AG04449 (cell line): ENCODE measurements around the gene RPS17.
A peak's percentile ranks its signal among the peaks of the same experiment; 100 is the strongest.

Experiments used
- CTCF ChIA-PET: fragments of 350-600 bp; formaldehyde crosslinking; extraction: SDS; loops from one replicate; lab custom pipeline; 2021; ENCODE audit warnings: antibody characterized with exemption; lab: Yijun Ruan, JAX
- POLR2A ChIA-PET: fragments of 400-600, 350-600 bp; formaldehyde crosslinking; extraction: SDS; loops from one replicate; lab custom pipeline; 2020; ENCODE audit warnings: antibody characterized with exemption, inconsistent platforms; lab: Yijun Ruan, JAX
- DNase-seq: peaks from one replicate; pipeline ENCODE4 v3.0.0-alpha.2; 2010; ENCODE audit warnings: low read depth, low spot score
- H3K4me3 ChIP-seq: 2 replicates; pipeline ENCODE4 v1.5.1; 2011; ENCODE audit warnings: low read depth, mild to moderate bottlenecking, control low read depth, low read length
- CTCF ChIP-seq: IDR thresholded peaks from one replicate; pipeline ENCODE4 v1.5.1; 2011; ENCODE audit warnings: mild to moderate bottlenecking, moderate library complexity, low read length, control low read depth, inconsistent platforms; ENCODE audit not compliant: insufficient read depth; ENCODE audit errors: missing control alignments

RPS17 gene

DNA sequence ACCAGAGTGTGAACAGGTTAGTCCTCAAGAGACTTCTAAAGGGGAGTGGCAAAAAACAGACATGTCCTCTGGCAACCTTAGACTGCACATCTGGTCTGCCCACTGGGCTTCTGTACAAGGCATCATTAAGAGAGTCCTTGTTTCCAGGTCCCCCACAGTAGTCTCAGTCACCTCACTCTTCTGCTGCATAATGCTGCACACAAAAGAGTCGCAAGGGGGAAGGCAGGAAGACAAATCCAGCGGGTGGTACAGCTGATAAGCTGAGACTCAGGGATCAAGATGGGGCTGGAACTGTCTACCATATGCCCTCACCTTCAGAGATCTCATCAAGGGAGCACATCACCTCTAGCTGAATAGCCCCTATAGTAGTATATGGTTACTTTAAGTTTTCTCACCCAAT, 27.4 kb upstream of the RPS17 start:
- DNase-seq, result no peak
- POLR2A ChIA-PET, result no interaction called here

GRCh38 chr15:82566690-82567089, 26.4 kb upstream of the RPS17 start:
- ChIA-PET POLR2A (interaction anchor here (0.9 to 1.1 kb wide), 2 partner anchors 24 to 27 kb away, joined by 4 to 7 read pairs; partner anchors contain the start of gene RPS17), CTCF (interaction anchor here (1.3 to 3.9 kb wide), 2 partner anchors 26 to 433 kb away, joined by 4 to 25 read pairs; partner anchors contain the start of gene RPS17)
- TF ChIP-seq CTCF, result no peak
- peak; percentile 71 for DNase-seq
- H3K4me3 ChIP-seq, result no peak overlapping the region; the same call in 1 of the 2 replicates

More for the DNA sequence above, 27.4 kb upstream of the RPS17 start:
- H3K4me3 ChIP-seq, result no peak overlapping the region
- CTCF ChIA-PET, result interaction anchor here (3.9 kb wide), 1 partner anchor 27 kb away, joined by 25 read pairs; the partner anchor contains the start of gene RPS17
- no peak for TF ChIP-seq CTCF

- ChIA-PET CTCF (interaction anchor here (1.0 to 2.0 kb wide), 4 partner anchors 13 to 442 kb away, joined by 4 to 7 read pairs (median 6); partner anchors contain the start of gene RPS17), POLR2A (no interaction called here)
- no peak for TF ChIP-seq CTCF
- DNase-seq, result no peak
- no peak overlapping the region for H3K4me3 ChIP-seq
These were observed 18.2 kb upstream of the RPS17 start for GRCh38 chr15:82558502-82558901.

DNA sequence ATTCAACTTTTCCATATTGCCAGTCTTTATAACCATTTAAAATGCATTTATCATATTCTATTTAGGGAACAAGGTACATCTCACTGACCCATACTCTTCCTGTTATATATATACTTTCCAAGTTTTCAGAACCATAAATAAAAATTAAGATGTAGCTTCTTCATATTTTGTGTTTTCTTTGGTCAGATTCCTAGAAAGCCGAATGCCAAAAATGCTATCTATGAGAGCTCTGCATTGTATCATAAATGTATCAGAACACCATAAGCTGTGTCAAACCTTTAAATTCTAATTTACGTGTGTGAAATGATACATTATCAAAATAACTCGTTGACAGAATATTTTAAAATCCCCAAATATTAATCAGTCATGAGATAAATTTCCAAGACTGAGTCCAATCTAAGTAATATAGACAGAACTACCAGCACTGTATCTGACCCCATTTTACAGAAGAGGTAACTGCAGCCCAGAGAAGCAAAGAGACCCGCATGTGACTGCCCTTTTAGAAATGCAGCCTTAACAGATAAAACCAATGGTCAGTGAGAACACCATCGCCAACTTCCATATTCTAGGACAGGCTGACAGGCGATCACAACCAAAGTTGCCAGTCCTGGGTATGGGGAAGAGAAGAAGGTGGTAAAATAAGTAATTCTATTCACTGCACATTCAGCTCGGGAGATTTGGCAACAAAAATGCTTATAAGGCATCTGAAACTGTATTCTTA, 16.2 kb upstream of the RPS17 start:
- TF ChIP-seq CTCF, result no peak
- no peak for DNase-seq
- ChIA-PET CTCF (interaction anchor here (3.5 kb wide), 1 partner anchor 16 kb away, joined by 15 read pairs; the partner anchor contains the start of gene RPS17), POLR2A (no interaction called here)
- H3K4me3 ChIP-seq, result no peak overlapping the region

DNA sequence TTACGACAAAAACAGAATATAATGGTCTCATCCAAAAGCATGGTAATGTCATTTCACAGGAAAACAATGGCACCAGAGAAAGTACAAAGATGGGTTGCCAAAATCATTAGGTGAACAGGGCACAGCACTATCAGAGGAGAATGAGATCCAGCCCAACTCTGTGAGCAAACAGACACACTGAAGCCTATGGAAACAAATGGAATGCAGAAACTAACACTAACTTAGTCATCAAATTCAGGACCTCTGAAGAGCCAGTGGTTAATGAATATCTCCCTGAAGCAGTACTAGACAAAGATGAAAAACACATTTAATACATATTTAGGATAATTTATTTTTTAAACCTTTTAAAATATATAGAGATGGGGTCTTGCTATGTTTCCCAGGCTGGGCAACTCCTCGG, 14.6 kb upstream of the RPS17 start:
- H3K4me3 ChIP-seq, result no peak overlapping the region
- ChIA-PET POLR2A (interaction anchor here (1.0 kb wide), 1 partner anchor 14 kb away, joined by 3 read pairs; the partner anchor contains the start of gene RPS17), CTCF (interaction anchor here (1.0 to 3.5 kb wide), 2 partner anchors 12 to 14 kb away, joined by 3 to 15 read pairs; partner anchors contain the start of gene RPS17)
- no peak for DNase-seq
- TF ChIP-seq CTCF, result no peak

DNA sequence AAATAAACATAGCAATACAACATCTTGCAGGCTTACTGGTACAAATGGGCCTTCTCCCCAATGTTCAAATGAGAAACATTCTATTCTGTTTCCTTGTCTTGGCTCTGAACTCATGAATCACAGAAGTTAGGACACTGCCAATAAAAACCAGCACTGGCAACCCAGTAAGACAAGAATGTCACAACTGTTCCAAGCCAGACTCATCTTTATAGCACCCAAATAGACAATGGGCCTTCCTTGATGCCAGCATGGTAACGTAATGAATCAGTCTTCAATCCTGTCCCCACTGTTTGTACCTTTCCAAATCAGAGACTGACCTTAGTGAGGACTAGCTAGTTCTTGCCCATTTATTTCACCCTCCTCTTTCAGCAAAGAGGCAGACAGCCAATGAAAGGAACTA, 14.1 kb upstream of the RPS17 start:
- no peak for DNase-seq
- H3K4me3 ChIP-seq, result no peak overlapping the region
- POLR2A ChIA-PET, result no interaction called here
- TF ChIP-seq CTCF, result no peak
- CTCF ChIA-PET, result no interaction called here
